HG02943 (cell line): ENCODE data around the gene RIMBP2.
"Not testable (repeated sequence)": the region's sequence is repeated elsewhere in the genome, so short reads cannot be mapped to it uniquely, and the experiment has no call there.

Experiments
- ATAC-seq: cut with Tn5 transposase; IDR thresholded peaks from one replicate; pipeline ENCODE4 v1.9.1; 2021; ENCODE audit warnings: mild to moderate bottlenecking, low read depth, moderate library complexity; ENCODE audit not compliant: unreplicated experiment

RIMBP2 gene

DNA sequence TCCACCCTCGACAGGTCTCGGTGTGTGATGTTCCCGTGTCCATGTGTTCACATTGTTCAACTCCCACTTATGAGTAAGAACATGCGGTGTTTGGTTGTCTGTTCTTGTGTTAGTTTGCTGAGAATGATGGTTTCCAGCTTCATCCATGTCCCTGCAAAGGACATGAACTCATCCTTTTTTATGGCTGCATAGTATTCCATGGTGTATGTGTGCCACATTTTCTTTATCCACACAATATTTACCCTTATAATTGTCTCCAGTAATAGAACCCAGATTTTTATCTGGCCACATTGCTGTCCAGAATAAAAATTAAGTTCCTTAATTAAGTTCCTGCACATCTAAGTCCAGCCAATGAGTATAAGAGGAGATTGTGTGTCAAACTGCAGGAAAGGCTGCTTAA lies 22.3 kb upstream of the RIMBP2 start:
- not testable (repeated sequence) for ATAC-seq

DNA sequence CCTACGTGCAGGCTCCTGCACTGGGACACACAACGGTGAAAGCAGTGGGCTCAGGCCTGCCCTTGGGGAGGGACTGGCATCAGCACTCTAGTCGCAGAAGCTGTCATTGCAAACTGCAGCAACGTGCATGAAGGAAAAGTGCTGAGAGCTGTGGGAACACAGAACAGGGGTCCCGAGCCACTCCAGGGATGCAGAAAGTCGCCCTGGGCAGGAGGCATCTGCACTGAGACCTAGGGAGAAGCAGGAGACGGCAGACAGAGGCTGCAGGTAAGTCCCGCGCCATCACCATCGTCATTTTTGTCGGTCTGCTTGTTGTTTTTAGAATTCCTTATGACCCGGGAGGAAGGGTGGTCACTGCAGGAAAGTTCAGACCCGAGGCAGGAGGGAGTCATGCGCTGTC lies 21.6 kb upstream of the RIMBP2 start:
- no peak for ATAC-seq

DNA sequence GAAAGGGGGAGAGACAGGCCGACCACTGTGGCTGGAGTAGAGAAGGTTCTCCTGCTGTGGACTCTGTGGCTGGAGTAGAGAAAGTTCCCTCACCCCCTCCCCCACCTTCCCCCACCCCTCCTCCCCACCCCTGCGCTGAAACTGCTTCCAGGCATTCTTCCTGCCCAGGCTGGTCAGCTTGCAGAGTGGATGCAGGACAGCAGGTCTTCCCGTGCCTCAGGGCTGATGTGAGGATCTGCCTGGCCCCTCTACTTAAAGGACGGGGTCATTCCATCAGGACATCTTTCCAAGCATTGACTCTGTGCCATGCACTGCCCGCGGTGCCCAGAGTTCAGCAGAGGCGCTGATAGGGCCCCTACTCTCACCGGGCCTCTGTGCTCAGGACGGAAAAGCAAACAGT lies 13.2 kb upstream of the RIMBP2 start:
- ATAC-seq = no peak

DNA sequence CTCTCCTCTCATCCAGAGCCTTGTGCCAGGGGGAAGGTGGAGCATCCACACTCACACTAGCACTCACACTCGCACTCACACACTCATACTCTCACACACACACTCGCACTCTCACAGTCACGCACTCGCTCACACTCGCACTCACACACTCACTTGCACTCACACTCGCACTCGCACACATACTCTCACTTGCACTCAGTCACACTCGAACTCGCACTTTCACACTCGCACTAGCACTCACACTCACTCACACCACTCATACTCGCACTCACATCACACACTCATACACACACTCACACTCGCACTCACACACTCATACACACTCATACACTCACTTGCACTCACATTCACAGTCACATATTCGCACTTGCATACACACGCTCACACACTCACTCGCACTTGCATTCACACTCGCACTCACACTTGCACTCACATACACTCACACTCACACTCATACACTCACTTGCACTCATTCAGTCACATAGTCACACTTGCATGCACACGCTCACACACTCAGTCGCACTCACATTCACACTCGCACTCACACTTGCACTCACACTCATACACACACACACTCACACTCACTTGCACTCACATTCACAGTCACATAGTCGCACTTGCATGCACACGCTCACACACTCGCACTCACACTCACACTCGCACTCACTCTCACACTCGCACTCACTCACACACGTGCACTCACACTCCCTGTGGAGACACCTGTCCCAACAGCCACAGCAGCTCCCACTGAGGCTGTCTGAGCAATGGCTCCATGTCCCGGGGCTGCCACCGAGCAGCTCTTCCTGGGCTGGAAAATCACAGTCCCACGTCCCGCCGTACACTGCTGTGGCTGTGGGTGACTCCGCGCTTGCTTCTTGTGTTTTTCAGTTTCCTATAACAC lies 12.3 kb upstream of the RIMBP2 start:
- no peak for ATAC-seq

DNA sequence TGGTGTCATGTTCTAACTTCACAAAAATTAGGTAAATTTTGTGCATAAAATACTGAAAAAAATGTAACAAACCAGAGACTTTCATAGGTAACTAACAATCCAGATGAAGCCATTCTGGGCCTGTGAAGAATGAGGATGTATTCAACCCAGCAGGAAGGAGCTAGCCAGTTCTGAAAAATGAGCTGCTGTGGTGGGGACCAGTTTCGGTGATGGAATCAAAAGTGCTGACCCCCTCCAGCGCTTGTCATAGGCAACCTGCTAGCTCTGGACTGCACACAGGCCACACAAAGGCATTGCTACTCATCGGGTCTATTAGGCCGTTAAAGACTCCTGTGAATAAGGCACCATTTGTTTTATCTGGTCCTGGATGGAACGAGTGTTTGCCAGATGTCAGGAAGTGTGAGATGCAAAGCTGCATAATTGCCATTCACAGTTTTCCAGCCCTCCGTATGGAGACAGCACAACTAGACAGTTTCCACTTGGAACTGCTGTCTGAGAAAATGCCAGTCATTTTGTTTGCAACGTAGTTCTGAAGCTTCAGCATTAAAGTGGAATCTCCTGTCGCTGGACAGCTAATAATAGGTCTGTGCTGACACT lies 3.3 kb upstream of the RIMBP2 start:
- no peak for ATAC-seq

DNA sequence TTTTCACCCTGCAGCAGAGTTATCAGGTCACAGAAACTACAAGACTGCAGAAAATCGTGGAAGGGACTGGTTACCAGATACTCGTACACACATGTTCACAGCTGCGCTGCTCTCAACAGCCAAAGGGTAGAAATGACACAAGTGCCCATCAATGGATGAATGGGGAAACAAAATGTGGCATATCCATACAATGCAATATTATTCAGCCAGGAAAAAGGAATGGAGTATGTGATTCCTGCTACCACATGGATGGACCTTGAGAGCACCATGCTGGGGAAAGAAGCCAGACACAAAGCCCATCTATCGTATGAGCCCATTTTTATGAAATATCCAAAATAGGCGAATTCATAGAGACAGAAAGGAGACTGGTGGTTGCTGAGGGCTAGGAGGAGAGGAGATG lies 1.7 kb upstream of the RIMBP2 start:
- ATAC-seq = no peak

DNA sequence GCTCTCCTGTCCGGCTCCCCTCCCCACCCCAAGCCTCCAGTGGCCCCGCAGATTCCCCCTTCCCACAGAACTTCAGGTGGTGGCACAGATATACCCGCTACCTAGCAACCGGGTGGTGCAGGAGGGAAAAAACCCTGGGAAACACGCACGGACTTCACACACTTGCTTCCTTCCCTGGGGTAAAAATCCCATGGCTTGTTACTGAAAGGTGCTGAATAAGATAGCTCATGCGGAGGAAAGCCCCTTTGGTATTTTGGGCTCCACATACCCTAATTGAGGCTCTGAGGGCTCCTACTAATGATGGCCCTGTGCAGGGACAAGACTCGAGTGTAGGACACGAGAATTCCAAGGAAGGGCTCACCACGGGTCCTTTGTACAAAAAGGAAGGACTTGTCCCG lies 869 bp upstream of the RIMBP2 start:
- ATAC-seq = no peak

DNA sequence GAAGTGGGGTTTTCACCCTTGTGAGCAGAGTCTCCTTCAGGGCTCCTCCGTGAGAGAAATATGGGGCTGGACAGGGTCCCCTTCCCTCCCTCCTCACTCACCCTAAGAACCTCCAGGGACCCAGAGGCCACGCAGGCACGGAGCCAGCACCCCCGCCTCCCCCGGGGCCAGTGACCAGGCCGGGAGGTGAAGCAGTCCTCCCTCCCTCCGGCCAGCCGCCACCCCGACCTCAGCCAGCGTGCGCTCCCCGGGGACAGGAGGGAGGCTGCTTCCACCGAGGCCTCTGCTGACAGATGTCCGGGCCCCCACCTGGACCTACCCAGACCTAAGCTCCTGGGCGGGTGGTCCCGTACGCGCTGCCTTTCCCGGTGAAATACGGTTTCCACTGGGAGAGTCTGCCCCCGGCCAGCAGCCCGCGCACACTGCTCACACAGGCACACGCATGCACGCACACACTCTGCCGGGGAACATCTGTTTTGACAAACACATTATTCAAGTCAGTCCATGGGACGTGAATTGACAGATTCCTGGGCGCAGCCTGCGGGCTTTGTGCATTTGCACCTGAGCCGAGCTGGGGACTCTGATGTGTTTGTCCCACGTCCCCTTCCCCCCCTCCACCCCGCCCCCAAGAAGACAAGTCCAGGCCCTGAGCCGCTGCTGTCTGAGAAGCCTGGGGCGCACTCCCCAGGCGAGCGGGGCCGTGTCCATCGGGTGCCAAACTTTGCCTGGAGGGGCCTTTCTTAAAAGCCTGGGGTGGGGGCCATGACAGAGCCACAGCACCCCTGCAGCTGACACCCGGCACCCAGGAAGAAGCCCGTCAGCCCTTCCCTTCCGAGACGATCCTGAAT lies 725 bp downstream of the RIMBP2 start:
- no peak for ATAC-seq

DNA sequence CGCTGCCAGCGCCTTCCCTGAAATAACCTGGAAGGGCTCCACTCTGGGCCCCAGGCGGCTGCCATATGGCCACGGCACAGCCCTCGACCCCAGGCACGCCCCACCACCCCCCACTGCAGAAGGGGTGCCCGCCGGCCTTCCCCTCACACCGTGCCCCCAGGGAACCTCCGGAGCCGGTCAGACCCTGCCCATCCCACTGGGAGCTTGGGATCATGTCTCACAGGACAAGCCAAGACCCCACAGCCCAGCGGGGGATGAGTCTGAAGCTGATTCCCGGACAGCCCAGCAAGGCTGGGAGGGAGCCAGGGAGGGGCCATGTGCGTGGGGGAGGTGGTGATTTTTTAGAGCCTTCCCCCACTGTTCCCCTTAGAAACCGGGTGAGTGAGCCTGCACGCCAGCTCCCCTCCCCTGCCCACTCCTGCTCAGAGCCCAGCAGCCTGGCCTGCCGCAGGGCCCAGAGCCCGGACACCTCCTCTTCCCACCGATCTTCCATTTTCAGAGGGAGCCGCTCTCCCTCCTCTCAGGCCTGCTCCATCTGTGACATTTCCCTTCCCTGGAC lies 1.4 kb downstream of the RIMBP2 start:
- ATAC-seq = no peak

DNA sequence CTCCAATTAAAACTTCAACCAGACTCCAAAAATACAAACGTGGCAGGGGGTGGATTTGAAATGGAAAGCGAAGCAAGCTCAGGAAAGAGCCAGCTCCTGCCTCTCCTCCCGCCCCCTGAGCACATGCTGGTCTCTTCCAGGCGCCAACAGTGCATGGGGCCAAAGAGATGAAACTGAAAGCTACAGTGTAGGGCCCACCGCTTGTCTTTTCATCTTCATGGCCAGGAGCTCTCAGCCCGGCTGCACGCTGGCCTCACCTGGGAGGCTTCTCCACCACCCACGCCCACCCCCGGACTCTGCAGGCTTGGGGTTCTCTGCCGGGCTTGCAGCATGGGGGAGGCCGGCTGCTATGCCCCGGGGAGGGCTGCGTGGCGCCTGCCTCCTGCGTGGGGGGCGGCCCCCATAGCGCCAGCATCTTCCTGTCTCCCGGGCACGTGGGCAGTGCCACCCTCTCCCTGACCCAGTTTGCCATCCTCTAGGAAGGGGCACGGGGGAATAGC lies 2.0 kb downstream of the RIMBP2 start:
- no peak for ATAC-seq

DNA sequence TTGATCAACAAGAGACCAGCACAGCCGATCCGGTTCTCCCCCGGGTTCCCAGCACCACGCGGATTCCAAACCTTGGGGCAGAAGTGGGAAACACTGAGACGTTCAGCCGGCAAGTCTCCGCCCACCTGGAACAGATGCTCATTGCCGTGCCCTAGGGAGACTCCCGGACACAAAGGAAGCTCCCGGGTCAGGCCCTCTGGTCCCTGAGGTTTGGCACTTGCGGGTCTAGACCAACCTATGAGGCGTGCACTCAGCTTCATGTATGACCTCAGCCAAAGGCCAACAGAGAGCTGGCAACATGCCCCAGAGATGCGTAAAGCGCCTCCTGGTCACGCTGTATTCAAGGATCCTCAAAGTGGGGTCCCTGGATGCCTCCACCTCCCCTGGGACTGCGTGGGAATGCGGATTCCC lies 2.5 kb downstream of the RIMBP2 start:
- no peak for ATAC-seq

DNA sequence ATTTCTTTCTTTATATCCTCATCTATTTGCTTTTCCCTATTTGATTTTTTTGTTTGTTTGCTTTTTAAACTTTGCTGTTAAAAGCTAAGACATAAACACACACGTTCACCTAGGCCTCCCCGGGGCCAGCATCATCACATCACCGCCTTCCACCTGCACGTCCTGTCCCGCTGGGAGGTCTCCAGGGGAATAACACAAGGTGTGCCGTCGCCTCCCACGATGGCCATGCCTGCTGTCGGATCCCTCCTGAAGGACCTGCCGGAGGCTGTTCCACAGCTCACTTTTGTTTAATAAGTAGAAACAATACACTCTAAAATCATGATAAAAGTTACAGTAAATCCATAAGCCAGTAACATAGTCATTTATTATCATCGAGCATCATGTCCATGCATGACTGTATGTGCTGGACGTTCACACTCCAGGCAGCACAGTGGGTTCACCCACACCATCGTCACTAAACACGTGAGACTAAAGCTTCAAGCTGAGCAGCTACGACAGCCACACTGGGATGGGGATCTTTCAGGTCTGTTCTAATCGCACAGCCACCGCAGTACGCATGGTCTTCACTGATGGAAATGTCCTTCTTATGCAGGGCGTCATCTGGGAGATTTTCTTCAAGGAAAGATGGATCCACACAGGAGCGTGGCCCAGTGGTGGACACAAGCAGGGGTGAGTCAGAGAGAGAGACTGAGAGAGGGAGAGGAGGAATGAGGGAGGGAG lies 3.6 kb downstream of the RIMBP2 start:
- no peak for ATAC-seq

DNA sequence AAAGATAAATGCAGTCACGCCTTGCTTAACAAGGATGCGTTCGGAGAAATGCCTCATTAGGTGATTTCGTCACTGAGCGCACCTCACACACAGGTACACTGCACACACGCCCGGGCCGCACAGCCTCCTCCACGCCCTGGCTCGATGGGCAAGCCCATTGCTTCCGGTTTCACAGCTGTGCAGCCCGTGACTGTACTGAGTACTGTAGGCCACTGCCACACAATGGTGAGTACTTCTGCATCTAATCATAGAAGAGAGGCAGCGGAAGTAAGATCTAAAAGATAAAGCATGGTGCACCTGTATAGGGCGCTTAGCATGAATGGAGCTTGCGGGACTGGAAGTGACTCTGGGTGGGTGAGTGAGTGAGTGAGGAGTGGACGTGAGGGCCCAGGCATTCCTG lies 4.3 kb downstream of the RIMBP2 start:
- no peak for ATAC-seq

DNA sequence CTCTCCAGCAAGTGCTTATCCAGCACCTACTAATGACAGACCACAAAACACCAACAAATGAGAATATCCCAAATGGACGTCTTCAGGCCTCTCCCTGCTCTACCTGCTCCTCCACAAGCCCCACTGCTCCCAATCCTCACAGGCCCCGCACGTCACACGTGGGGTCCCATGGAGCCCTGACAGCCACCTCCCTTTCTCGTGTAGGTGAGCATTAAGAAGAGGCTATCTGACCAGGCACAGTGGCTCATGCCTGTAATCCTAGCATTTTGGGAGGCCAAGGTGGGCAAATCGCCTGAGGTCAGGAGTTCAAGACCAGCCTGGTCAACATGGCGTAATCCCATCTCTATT lies 5.4 kb downstream of the RIMBP2 start:
- no peak for ATAC-seq

DNA sequence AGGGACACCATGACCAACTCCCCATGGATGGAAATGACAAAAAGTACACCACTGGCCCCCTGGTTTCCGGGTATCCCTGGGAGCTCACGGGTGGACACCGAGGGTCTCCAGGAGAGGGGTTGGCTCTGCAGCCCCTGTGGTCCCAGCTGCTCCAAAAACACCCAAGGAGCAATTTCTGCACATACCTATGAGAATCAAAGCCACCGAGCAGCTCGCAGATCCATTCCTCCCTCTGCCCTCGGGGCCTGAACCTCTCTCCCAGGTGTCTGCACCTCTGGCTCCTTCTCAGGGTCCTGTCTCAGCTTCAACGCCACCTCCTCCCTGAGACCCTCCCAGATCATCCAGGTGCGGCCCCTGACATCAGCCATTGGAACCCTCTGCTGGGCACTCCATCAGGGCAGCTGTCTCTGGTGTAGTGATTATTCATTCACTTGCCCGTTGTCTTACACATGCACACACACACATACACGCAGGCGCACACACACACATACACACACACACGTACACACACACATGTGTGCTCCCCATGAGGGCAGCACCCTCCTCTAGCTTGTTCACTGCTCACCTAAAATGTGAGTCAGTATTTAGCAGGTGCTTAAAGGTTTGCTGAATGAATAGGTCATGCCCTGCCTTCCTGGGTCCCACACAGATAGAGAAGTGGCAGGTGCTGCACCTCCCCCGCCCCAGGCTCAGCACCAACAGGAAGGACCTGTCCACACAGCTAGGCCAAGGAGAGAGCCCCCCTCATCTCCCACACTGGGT lies 5.9 kb downstream of the RIMBP2 start:
- no peak for ATAC-seq

DNA sequence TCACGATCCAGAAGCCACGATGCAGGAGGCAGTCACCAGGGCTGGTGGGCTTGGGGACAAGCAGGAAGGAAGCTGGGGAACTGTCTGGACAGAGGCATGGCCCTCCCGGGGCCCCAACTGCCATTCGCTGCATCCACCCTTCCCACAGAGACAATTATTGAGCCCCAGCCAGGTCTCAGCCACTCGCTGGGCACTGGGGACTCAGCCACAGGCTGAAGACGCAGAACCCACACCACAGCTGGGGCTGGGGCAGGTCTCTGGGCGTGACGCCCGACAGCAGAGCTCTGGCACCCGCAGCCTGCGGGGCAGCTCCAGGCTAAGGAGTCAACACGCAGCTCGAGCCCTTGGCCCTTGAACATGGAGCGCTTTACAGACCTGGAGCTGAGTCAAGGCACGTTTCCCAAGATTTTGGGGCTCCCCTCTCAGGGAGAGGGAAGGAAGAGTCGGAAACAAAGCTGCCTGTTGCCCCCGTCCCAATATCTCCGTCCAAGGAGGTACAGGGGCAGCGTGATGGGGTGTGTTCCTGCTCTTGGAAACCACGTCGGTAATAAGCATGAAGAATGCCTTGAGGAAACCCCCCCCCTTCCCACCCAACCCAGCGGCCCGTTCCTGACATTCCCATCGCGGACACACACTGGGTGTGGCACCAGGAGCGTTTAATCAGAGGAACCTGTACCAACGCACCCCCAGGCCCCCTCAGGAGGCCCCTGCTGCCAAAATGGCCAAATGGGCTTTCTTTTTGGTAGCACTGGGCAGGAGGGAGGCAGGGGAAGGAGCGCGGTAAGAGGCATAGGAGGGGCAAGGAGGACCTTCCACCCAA lies 6.7 kb downstream of the RIMBP2 start:
- ATAC-seq = no peak

DNA sequence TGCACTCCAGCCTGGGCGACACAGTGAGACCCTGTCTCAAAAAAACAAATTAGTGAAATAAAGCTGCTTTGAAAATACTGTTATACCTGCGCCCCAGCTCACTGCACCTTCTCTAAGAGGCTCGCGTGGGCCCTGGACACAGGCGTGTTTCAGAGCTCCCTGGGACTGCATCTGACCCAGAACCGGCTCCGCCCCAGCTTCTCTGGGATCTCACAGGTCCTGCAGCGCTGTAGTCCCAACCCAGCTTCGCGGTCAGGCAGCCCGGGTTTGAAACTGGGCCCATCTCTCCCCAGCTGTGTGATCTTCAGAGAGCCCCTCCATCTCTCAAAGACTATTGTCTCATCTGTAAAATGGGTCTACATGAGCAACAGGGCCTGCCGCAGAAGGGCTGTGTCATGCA lies 7.5 kb downstream of the RIMBP2 start:
- no peak for ATAC-seq

DNA sequence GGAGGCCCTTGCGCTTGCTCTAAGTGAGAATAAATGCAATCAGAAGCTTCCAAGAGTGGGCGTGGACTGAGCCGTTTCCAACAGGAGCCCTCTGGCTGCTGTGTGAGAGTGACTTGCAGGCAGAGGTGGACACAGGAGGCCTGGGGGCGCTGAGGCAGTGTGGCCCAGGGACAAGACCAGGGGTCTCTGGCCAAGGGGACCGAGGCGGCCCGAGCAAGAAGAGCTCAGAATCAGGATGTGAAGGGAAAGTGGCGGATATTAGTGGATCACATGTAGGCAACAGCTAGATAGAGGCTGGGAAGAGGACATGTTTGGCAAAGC lies 8.6 kb downstream of the RIMBP2 start:
- ATAC-seq = no peak
